Fibroblast of lung (primary cell): ENCODE measurements around the gene TRMT2B. TPM values are rescaled to one million over a fixed set of nuclear protein-coding genes. Genes with fewer than 3 reads are reported as not detected.

Experiments
- DNase-seq, 2 donors: peaks; one replicate each; pipeline versions ENCODE4 v3.0.0 to v3.0.0-alpha.2; 2010; ENCODE audit warnings: low read depth in 2 of 2
- H2AFZ ChIP-seq: 2 replicates; pipeline ENCODE4 v1.5.1; 2012; ENCODE audit warnings: low read length, control low read depth, inconsistent platforms
- H3K27ac ChIP-seq: 2 replicates; pipeline ENCODE4 v1.5.1; 2011; ENCODE audit warnings: low read length, control low read depth; ENCODE audit not compliant: insufficient read depth
- H3K27me3 ChIP-seq: 2 replicates; pipeline ENCODE4 v1.5.1; 2011; ENCODE audit warnings: mild to moderate bottlenecking, low read length; ENCODE audit not compliant: control insufficient read depth, insufficient read depth
- H3K36me3 ChIP-seq: 2 replicates; pipeline ENCODE4 v1.5.1; 2011; ENCODE audit warnings: low read length; ENCODE audit not compliant: control insufficient read depth, insufficient read depth
- H3K4me1 ChIP-seq: 2 replicates; pipeline ENCODE4 v1.5.1; 2011; ENCODE audit warnings: low read length; ENCODE audit not compliant: control insufficient read depth, insufficient read depth; ENCODE audit errors: extremely low read depth
- H3K4me2 ChIP-seq: 2 replicates; pipeline ENCODE4 v1.5.1; 2011; ENCODE audit warnings: low read length, control low read depth; ENCODE audit not compliant: insufficient read depth; ENCODE audit errors: extremely low read depth
- H3K4me3 ChIP-seq, 4 experiments: fragments of 200-600 bp in 1 of 4; sonication (generic) in 1 of 4; replicated peaks in 1 of 4; 2 replicates each; pipeline ENCODE4 v1.5.1; 2011 to 2016; ENCODE audit warnings: low read length in 4 of 4, low read depth in 3 of 4, mild to moderate bottlenecking in 3 of 4, control low read depth in 2 of 4, inconsistent platforms in 1 of 4, mixed read lengths in 1 of 4; ENCODE audit not compliant: insufficient read depth in 1 of 4; ENCODE audit errors: control extremely low read depth in 1 of 4
- H3K79me2 ChIP-seq: 2 replicates; pipeline ENCODE4 v1.5.1; 2012; ENCODE audit warnings: mild to moderate bottlenecking, low read length, inconsistent platforms; ENCODE audit not compliant: control insufficient read depth, insufficient read depth
- H3K9ac ChIP-seq: 2 replicates; pipeline ENCODE4 v1.5.1; 2011; ENCODE audit warnings: mild to moderate bottlenecking, low read length, control low read depth; ENCODE audit not compliant: insufficient read depth
- H3K9me3 ChIP-seq: 2 replicates; pipeline ENCODE4 v1.5.1; 2012; ENCODE audit warnings: low read depth, low read length; ENCODE audit not compliant: control insufficient read depth, insufficient read depth
- H4K20me1 ChIP-seq: 2 replicates; pipeline ENCODE4 v1.5.1; 2011; ENCODE audit warnings: low read length; ENCODE audit not compliant: control insufficient read depth, insufficient read depth; ENCODE audit errors: extremely low read depth
- EZH2 ChIP-seq: IDR thresholded peaks from 2 replicates; pipeline ENCODE4 v1.5.1; 2012; ENCODE audit warnings: low read length, control low read depth, mild to moderate bottlenecking; ENCODE audit errors: missing control alignments
- polyA plus RNA-seq, 2 donors: library from polyadenylated mRNA; depleted of rRNA in 1 of 2; stranded (reverse) in 1 of 2; unstranded in 1 of 2; fragments of >200 nt; gene quantifications; 2 replicates each; pipeline ENCODE4 v1.2.1, GENCODE V29; 2011 to 2012; ENCODE audit warnings: missing spikeins in 1 of 2
- total RNA-seq: library from RNA; depleted of rRNA; stranded (reverse); fragments of >200 nt; gene quantifications from 2 replicates; pipeline ENCODE4 v1.2.1, GENCODE V29; 2014
- TF ChIP-seq, protein P1 (sequence below), 2 donors: IDR thresholded peaks in 1 of 2; conservative IDR thresholded peaks in 1 of 2; 1 replicate in 1 of 2; 2 replicates in 1 of 2; pipeline ENCODE4 v1.5.1; 2011 to 2012; ENCODE audit warnings: low read length in 2 of 2, control low read depth in 1 of 2, inconsistent platforms in 1 of 2, low read depth in 1 of 2, mild to moderate bottlenecking in 1 of 2

The TRMT2B gene
- total and polyA plus RNA-seq, 2 donors (not counting 1 experiment from before 2014, with no cell fraction given), result 6.9 to 14.2 TPM

DNA sequence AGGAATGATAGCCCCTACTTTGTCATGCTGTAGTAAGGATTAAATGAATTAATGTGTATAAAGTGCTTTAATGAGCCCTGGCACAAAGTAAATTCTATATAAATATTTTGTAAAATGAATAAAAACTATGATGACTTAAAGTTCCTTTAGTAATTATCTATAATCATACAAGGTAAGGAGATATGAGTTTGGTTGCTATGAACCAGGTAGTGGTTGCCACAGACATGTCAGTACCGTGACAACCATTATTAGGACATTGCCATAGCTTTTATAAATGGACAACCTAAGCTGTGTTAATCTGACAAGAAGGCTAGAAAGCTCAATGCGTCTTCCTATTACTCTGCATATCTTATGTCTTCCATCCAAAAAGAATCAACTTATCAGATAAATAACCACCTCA lies 82.5 kb downstream of the TRMT2B start, which contains the start of gene ARL13A:
TSS of gene ARL13A (plus strand) at position 301 of the 400 bp plus-strand sequence. CDS start 3,982 bp downstream, outside the sequence.
- no peak within 1 kb of the TSS for H3K9ac ChIP-seq
- no peak for TF ChIP-seq EZH2
- TF ChIP-seq, protein P1, sequence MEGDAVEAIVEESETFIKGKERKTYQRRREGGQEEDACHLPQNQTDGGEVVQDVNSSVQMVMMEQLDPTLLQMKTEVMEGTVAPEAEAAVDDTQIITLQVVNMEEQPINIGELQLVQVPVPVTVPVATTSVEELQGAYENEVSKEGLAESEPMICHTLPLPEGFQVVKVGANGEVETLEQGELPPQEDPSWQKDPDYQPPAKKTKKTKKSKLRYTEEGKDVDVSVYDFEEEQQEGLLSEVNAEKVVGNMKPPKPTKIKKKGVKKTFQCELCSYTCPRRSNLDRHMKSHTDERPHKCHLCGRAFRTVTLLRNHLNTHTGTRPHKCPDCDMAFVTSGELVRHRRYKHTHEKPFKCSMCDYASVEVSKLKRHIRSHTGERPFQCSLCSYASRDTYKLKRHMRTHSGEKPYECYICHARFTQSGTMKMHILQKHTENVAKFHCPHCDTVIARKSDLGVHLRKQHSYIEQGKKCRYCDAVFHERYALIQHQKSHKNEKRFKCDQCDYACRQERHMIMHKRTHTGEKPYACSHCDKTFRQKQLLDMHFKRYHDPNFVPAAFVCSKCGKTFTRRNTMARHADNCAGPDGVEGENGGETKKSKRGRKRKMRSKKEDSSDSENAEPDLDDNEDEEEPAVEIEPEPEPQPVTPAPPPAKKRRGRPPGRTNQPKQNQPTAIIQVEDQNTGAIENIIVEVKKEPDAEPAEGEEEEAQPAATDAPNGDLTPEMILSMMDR (conservative IDR thresholded peaks at IDR 0.05 in 1 of 2, IDR thresholded peaks at IDR 0.05 in 1 of 2; ENCODE audit: low read depth in 1 of 2, low read length in 2 of 2), result no peak

DNA sequence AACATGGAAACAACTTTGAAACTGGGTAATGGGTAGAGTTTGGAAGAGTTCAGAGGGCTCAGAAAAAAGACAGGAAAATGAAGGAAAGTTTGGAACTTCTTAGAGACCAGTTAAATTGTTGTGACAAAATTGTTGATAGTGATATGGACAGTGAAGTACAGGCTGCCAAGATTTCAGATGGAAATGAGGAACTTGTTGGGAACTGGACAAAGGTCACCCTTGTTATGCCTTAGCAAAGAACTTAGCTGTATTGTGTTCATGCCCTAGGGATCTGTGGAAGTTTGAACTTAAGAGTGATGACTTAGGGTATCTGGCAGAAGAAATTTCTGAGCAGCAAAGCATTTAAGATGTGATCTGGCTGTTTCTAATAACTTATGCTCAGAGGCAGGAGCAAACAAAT lies 87.5 kb downstream of the TRMT2B start:
- no peaks in the 10 kb centered on the region for H3K79me2 ChIP-seq
- H3K27me3 ChIP-seq, result no peaks in the 10 kb centered on the region
- no peak overlapping the region for H3K9ac ChIP-seq
- no peak for TF ChIP-seq EZH2
- TF ChIP-seq, protein P1 (conservative IDR thresholded peaks at IDR 0.05 in 1 of 2, IDR thresholded peaks at IDR 0.05 in 1 of 2; ENCODE audit: low read depth in 1 of 2, low read length in 2 of 2), result no peak
- H3K4me1 ChIP-seq, result no peaks in the 10 kb centered on the region
- H3K4me3 ChIP-seq, result no peak overlapping the region
- no peak overlapping the region for H2AFZ ChIP-seq
- no peaks in the 10 kb centered on the region for H3K36me3 ChIP-seq
- no peak overlapping the region for H3K27ac ChIP-seq
- H3K4me2 ChIP-seq, result no peak overlapping the region
- H4K20me1 ChIP-seq, result no peaks in the 10 kb centered on the region
- no peak for DNase-seq
- no peaks in the 10 kb centered on the region for H3K9me3 ChIP-seq

More for the DNA sequence above, 82.5 kb downstream of the TRMT2B start, which contains the start of gene ARL13A:
- Histone ChIP-seq H3K9me3 (no peaks in the 10 kb centered on the region), H4K20me1 (no peaks in the 10 kb centered on the region), H3K79me2 (no peaks in the 10 kb centered on the region), H3K27ac (no peak within 1 kb of the TSS), H3K36me3 (no peaks in the 10 kb centered on the region), H2AFZ (no peak within 1 kb of the TSS), H3K4me2 (no peak within 1 kb of the TSS), H3K4me3 (no peak within 1 kb of the TSS), H3K4me1 (no peaks in the 10 kb centered on the region), H3K27me3 (no peaks in the 10 kb centered on the region)
- no peak for DNase-seq

GRCh38 chrX:100962811-100963210 lies 89.1 kb downstream of the TRMT2B start:
- H4K20me1 ChIP-seq, result no peaks in the 10 kb centered on the region
- no peaks in the 10 kb centered on the region for H3K9me3 ChIP-seq
- DNase-seq, result no peak
- no peak overlapping the region for H2AFZ ChIP-seq
- no peaks in the 10 kb centered on the region for H3K36me3 ChIP-seq
- H3K27ac ChIP-seq, result no peak overlapping the region
- TF ChIP-seq EZH2, result no peak
- TF ChIP-seq, protein P1 (conservative IDR thresholded peaks at IDR 0.05 in 1 of 2, IDR thresholded peaks at IDR 0.05 in 1 of 2; ENCODE audit: low read depth in 1 of 2, low read length in 2 of 2), result no peak
- no peak overlapping the region for H3K4me3 ChIP-seq
- H3K9ac ChIP-seq, result no peak overlapping the region
- H3K27me3 ChIP-seq, result no peaks in the 10 kb centered on the region
- no peak overlapping the region for H3K4me2 ChIP-seq
- no peaks in the 10 kb centered on the region for H3K79me2 ChIP-seq
- no peaks in the 10 kb centered on the region for H3K4me1 ChIP-seq

Other genes starting within 250 kb of the TRMT2B start
- gene CSTF2, start 231.7 kb downstream of the TRMT2B start, total RNA-seq, result 11.4 and 13.4 TPM in 2 replicates
- gene CSTF2, start 231.7 kb downstream of the TRMT2B start, polyA plus RNA-seq, result 16.3 and 25.6 TPM in 2 replicates
- not detected in 2 replicates for gene NOX1, start 177.8 kb downstream of the TRMT2B start, total RNA-seq
- gene NOX1, start 177.8 kb downstream of the TRMT2B start, polyA plus RNA-seq, result not detected in 2 replicates
- under 0.01 and 0.17 TPM in 2 replicates for gene XKRX, start 123.2 kb downstream of the TRMT2B start, total RNA-seq
- 0.02 and 0.19 TPM in 2 replicates for gene XKRX, start 123.2 kb downstream of the TRMT2B start, polyA plus RNA-seq
- gene ARL13A, start 82.4 kb downstream of the TRMT2B start, total RNA-seq, result not detected in 2 replicates
- gene ARL13A, start 82.4 kb downstream of the TRMT2B start, polyA plus RNA-seq, result not detected in 2 replicates
- 11.6 and 28.6 TPM in 2 replicates for gene TMEM35A, start 26.8 kb upstream of the TRMT2B start, total RNA-seq
- gene TMEM35A, start 26.8 kb upstream of the TRMT2B start, polyA plus RNA-seq, result 25.8 and 46.0 TPM in 2 replicates
- gene CENPI, start 46.1 kb upstream of the TRMT2B start, total RNA-seq, result 4.9 and 11.2 TPM in 2 replicates
- gene CENPI, start 46.1 kb upstream of the TRMT2B start, polyA plus RNA-seq, result 4.3 and 13.0 TPM in 2 replicates
- gene DRP2, start 167.7 kb upstream of the TRMT2B start, total RNA-seq, result under 0.01 and 0.50 TPM in 2 replicates
- 0.59 and 0.64 TPM in 2 replicates for gene DRP2, start 167.7 kb upstream of the TRMT2B start, polyA plus RNA-seq
- 0.33 and 0.51 TPM in 2 replicates for gene TAF7L, start 239.2 kb upstream of the TRMT2B start, total RNA-seq
- 0.27 and 0.66 TPM in 2 replicates for gene TAF7L, start 239.2 kb upstream of the TRMT2B start, polyA plus RNA-seq